Activated CD4-positive, alpha-beta T cell treated with anti-CD3 and anti-CD28 coated beads for 4 hours (primary cell): ENCODE measurements around the gene PIK3CG.

Experiments used
- DNase-seq, 2 donors: peaks; one replicate each; pipeline ENCODE4 v3.0.0-alpha.2; 2020

Gene PIK3CG

DNA sequence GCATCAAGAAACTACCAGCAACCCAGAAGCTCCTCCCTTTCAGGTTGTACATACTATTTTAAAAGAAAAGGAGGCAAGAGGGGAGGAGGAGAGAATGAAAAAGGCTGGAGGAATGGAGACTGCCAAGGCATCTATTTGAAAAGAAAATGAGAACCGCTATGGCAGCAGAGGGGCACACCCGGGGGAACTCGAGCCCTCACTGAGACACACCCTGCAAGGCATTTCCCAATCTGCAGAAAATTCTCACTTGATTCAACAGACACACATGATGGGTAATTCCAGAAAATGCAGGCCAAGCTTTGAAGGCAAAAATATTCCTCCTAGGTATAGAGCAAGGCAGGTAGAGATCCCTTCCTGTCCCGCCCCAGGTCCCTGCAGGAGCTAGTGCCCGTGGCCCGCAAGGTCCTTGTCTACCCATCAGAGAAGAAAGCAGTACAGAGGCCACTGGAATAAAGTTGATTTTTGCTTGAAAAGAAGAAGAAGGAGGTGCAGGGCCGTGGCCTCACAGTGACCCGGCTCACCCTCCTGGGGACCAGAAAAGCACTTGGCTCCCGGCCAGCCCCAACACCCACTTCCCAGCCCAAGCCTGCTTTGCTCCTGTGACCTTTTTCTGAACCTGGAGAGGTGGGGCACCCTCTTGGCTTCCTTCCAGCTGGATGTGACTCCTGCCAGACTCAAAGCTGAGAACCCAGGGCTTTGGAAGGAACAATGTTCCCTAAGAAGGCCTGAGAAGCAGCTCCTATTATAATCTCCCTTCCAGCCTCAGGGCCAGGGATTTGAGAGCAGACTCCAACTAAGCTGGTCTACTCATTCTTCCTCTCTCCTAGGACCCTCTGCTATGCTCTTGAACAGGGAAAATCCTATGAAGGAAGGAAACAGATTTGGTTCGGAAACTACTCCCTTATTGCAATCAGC, 6.2 kb upstream of the PIK3CG start:
- no peak for DNase-seq

DNA sequence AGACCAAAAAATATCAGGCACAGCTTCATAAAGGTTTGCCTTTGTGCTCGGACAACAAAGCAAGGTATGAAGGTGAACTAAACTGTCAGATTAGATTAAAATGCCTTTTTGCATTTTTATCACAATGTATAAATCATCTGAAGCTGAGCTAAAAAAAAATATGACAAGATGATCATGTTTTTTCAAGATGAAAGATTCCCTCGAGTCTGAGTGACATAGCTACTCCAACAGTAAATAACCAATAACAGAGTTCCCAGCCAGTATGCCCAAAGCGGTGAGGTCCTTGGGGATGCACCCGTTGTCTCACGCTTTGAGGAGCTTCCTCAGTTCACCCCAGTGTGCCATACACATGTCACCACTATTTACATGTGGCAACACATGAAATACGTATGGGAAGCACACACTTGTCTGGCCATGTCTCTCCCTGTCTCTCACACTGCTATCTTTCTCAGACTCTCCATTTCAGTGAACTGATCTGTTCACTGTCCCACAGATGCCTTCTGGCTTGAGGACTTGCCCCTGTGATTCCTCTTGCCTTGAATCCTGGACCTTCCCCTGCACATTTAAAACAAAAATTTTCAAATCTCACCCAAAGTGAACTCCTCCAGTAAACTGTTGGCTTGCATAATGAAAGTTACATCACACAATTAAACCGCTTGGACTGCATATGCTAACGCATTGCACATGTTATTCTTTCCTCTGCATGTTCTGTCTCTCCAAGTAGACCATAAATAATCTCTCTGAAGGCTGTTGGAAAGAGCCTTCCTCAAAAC, 2.6 kb upstream of the PIK3CG start:
- no peak for DNase-seq

DNA sequence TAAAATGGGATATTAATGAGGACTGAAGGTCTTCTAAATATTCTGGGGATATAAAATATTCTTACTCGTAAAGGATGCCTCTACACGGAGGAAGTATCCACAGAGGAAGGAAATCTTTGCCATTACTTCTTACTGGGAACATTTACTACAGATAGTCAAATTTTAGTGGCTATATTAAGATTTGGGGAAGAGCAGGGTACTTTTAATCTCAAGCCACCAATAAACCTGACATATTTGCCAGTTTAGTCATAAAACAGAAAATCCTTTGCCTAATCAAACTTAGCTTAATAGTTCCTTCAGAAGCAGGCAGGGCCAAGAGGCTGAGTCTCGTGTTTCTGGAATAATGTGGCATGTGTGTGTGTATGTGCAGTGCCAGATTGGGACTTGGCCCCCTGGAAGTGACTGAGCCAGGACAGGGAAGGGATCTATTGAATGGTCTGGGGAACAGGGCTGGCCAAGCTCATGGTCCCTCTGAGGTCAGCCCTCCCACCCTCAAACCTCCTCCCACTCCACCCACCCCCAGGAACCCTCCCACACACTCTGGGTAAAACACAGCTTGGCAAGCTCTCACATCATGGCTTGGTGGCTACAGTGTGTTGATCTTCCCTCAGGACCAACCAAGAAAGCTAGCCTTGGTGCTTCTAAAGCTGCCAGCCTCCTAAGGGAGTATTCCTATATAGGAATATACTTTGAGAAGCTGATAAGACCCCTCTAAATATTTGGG, 1.6 kb upstream of the PIK3CG start:
- DNase-seq, result no peak

DNA sequence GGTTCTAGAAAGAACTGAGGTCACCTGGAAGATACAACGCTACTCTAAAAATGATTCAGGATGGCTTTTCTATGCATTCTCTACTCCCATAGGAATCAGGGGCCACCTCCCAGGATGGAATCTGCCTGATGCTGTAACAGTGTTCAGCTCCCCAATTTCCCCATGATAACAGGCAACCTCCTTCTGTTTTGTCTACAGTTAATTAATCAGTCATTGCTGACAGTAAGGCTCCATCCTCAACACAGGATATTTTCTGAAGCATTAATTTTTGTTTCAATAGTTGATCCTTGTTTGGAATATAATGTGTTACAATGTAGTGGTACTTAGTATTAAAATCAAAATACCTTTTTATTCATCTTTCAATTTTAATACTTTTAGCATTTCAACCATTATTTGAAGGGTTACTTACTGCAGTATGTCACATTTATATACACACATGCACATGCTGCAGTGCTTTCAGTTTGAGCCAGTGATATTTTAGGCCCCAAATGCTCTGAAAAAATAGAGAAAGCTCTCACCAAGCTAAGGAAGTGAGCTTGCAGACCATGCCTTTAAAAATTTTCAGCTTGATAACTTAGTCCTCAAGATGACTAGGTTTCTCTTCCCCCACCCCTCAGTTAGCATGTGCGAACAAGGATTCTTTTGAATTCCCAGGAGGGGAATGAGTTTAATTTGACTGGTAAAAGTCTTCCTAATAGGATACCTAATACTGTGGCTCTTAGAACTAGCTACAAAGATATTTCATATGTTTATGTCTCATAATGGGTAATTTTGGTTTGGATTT, 592 bp upstream of the PIK3CG start:
- no peak for DNase-seq

DNA sequence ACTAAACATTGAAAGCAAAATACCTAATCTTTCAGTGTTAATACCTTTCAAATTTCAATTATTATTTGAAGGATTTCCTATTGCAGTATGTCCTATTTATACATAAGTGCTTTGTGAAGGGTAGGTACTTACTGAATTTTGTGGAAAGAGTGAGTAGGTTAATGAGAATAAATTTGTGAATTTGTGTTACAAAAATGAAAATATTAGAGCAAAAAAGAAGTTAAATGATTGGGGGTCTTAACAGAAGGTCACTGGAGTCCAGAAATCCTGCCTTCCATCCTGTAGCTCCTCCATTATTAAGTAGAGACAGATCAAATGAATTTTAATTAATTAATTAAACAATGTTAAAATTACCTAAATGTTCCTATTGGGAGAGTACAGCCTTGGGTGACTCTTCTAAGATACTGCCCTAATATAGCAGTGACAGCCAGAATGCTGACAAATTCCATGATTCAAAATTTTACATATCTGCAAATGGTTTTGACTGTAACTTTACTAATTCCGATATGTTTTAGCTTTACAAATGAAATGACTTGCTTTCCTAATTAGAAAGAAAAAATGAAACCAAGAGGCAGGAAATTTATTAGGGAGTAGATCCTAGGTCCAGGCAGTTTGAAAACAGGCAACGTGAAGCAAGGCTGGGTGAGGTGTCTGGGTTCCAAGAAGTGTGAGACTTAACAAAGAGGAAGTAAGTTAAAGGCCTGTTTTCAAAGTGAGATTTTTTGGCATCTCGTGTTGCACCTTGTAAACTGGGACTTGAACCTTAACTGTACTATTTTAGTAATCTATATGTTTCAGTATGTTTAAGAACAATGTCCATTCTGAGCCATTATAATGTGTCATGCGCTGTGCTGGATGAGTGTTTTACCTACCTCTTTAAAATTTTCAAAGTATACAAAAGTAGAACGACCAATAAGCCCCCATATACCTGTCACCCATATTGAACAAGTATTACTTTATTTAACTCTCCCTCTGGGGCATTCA, 1.5 kb downstream of the PIK3CG start:
- DNase-seq, result no peak

DNA sequence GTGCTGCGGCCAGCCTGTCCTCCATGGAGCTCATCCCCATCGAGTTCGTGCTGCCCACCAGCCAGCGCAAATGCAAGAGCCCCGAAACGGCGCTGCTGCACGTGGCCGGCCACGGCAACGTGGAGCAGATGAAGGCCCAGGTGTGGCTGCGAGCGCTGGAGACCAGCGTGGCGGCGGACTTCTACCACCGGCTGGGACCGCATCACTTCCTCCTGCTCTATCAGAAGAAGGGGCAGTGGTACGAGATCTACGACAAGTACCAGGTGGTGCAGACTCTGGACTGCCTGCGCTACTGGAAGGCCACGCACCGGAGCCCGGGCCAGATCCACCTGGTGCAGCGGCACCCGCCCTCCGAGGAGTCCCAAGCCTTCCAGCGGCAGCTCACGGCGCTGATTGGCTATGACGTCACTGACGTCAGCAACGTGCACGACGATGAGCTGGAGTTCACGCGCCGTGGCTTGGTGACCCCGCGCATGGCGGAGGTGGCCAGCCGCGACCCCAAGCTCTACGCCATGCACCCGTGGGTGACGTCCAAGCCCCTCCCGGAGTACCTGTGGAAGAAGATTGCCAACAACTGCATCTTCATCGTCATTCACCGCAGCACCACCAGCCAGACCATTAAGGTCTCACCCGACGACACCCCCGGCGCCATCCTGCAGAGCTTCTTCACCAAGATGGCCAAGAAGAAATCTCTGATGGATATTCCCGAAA, 2.7 kb downstream of the PIK3CG start:
- no peak for DNase-seq

DNA sequence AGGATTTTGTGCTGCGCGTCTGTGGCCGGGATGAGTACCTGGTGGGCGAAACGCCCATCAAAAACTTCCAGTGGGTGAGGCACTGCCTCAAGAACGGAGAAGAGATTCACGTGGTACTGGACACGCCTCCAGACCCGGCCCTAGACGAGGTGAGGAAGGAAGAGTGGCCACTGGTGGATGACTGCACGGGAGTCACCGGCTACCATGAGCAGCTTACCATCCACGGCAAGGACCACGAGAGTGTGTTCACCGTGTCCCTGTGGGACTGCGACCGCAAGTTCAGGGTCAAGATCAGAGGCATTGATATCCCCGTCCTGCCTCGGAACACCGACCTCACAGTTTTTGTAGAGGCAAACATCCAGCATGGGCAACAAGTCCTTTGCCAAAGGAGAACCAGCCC, 3.3 kb downstream of the PIK3CG start:
- no peak for DNase-seq

DNA sequence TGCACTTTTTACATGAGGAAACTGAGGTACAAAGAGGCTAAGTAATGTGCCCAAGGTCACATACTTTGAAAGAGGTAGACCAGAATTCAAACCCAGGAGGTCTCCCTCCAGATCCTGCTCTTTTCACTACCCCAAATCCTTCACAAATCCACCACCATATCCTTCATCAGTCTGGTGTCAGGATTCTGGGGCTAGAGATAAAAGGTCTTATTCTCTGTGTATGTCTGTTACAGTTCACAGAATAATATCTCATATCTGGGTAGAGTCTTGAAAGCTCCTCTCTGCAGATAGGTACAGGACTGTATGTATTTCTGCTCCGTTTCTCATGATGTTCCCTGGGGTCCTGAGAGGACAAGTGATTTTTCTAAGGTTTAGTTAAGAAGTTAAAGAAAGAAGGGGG, 4.9 kb downstream of the PIK3CG start:
- DNase-seq, result no peak

DNA sequence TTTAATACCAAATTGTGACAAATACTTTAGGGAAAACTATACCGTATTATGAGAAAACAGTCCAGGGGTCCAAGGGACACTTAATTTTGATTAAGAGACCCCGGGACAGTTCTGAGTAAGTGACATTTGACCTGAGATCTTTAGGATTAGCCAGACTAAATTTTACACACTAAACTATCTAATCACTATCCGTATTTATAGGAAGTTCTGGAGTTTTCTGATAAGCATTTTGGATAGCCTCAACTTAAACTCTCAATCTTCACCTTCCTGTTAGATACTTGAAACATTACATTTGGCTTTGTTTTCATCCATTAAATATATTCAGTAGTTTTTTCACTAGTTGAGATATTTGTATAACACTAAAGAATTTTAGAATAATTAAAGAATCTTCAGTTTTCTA, 5.4 kb downstream of the PIK3CG start:
- no peak for DNase-seq

DNA sequence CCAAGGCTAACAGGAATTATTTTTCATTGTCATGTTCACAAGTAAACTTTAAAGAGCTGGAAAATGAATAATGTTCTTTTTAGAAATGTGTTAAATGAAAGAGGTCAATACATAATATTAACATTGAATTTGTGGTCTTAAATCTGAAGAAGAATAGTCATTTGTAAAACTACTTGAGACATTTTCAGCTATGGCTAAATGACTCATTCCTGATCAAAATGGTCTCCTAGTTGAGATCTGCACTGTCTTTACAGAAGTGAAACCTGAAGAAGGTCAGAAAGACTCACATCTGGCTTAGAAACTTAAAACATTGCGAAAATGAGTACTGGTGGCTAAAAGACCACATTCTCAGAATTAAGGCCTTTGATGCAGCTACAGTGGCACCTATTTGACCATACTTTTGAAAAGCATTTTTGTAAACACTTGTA, 5.9 kb downstream of the PIK3CG start:
- no peak for DNase-seq

DNA sequence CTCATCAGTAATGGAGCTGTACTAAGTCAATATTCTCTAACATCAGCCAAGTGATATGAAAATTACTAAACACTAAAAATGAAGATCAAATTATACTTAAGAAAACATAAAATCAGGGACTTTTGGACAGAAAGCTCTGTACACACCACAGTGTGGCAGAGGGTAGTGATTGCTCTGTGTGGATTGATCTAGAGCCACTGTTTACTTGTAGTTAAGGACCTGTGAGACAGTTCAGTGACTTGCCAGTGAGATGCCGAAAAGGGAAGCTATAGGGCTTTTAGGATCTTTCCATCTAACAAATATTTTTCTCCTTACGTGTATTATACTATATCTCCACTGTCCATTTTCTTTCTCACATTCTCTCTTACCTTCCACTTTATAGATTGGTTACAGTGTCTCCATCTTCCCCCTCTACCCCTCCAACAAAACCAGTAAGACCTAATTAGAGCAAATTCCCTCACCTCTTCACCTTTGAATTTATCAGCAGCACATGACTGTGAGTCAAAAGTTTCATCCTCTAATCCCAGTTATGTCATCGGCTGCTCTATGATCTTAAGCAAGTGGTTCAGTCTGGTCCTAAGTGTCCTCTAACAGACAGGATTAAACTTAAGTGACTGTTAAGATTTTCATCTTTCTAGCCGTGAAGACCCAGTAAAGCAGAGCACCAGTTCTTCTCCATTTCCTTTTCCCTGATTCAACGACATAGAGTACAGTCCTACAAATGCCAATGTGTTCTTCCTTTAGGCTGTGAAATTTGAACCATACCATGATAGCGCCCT, 6.9 kb downstream of the PIK3CG start:
- DNase-seq, result no peak

DNA sequence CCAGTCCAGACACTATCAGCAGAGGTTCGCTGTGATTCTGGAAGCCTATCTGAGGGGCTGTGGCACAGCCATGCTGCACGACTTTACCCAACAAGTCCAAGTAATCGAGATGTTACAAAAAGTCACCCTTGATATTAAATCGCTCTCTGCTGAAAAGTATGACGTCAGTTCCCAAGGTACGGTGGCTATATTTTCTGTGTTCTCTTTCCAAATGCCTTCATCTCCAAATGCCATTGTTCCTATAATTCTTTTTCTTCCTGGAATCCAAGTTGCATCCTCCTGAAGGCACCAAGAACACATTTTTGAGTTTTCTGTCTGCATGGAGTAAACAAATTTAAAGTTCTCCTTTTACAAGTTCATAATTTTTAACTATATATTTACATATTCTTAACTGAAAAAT, 7.7 kb downstream of the PIK3CG start:
- DNase-seq, result no peak

DNA sequence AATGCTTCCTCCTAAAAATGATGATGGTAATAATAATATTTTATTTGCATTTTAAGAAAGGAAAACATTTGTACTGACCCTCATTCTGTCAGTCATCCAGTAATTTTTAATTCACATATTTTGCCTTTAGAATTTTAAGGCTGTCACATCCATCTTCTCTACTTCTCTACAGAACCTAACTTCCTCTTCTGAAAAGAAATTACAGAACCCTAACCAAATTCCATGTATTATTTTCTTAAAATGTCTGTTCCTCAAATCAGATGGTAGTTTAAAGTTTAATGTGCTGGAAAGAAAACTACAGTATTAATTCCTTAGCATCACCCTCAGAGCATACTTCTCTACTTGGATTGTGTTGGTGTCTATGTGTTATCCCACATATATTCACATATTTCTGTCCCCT, 9.0 kb downstream of the PIK3CG start:
- no peak for DNase-seq

DNA sequence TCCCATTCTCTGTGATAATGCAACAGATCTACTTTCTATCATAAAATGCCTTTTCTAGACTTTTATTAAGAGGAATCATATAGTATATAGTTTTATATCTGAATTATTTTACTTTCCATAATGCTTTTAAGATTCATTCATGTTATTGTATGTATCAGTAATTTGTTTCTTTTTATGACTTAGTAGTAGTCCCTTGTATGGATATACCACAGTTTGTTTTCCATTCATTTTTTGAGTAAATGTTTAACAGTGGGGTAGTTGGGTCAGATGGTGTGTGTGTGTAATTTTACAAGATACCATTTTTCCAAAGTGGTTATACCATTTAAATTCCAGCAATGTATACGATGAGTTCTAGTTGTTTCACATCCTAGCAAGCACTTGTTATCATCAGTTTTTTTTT, 10.4 kb downstream of the PIK3CG start:
- DNase-seq, result no peak

DNA sequence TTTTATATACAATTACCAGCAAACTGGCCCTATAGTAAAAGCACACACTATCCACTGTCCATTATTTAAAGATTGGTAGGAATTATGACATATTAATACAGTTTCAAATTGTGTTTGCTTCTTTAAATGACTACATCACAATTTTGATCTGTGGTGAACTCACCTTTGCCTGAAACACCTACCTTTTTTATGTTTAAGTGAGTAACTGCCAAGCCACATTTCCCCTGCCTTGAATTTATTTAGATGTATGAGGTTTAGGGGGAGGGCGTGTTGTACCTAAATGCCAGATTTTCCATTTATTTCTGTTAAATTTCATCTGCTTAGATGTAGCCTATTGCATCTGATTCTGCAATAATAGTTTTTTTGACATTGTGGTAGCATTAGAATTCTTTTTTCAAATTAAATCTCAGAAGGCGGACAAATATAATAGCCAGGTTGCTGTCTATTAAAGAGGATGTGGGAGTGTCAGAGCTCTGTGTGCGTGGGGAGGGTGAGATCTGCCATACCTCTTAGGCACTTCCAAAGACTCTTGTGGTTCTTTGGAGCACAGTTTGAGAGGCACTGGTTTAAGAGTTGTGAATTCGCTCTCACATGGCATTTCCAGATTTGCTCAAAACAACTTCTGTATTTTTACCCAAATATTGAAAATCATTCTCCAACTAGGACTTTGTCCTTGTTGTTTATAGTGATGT, 13.8 kb downstream of the PIK3CG start:
- no peak for DNase-seq

DNA sequence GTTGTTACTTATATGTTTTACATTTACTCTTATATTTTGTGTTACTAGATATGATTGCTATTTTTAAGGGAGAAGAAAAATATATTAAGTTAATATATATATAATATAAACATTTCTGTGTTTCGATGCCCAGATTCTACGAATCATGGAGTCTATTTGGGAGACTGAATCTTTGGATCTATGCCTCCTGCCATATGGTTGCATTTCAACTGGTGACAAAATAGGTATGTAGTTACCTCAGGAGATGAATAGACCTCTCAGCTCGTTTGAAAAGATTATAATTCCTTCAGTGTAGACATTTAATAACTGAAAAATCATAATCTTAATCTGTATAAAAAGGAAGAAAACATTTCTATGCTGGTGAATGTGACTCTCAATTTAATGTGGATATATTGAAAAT, 16.9 kb downstream of the PIK3CG start:
- no peak for DNase-seq

DNA sequence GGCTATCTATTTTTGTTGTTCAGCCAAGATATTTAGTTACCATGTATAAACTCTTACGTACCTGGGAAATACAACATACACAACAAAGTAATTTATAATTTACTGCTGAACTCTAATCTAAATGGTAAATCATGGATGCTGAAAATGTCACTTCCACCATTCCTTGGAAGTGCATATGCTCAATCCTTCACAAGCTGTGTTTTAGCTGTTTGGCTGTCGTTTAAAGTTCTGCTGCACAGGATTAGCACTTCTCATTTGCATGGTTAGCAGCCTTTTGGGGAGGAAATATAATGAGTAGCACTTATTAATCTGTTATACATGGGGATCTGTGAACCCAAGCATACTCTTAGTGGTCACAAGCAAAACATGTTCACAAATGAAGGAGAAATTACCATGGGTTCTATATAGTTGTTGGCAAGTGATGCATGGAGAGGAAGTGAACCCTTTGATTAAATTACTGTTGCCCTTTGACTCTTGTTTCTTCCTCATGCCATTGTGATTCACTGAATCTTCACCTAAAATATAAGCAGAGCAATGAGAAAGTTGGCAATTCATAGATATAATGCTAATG, 18.5 kb downstream of the PIK3CG start:
- DNase-seq, result no peak

DNA sequence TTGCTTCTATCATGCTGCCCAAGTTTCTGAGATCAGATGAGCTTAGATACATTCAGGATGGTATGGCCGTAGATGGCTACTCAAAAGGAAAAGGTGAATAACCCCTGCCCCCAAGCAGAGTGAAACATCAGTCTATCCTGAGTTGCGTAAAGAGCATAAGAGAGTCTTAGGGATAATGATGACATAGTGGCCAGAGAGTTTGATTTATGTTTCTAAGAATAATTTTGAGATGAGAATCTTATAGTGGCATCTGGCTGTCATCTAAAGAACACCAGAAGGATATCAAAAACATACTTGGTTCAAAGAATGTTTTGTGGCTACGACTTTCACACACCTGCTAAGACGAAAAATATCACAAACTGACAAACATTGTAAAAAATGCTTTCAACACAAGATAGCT, 20.6 kb downstream of the PIK3CG start:
- DNase-seq, result no peak

DNA sequence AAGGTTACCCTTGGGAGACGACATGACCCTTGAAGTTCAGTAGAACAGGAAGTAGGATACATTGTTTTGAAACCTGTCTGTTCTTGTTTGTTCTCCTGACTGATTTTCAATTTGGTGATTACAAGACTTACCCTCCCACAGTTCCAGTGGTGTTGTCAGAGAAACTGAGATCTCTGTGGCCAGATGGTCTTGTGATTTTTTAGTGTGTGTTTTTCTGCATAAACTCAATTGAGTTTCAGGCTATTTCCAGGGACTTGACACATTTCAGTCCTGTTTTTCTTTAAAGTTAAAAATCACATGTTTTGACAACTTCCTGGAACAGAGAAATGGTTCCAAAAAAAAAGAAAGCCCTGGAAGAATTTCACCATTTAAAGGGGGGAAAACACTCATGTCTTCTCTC, 22.3 kb downstream of the PIK3CG start:
- no peak for DNase-seq
